Pancreas (tissue), 10 donors: ENCODE results near the gene FTCD. TPM values are rescaled to one million over a fixed set of nuclear protein-coding genes. Genes with fewer than 3 reads are reported as not detected.
"Not testable (repeated sequence)": the region's sequence is repeated elsewhere in the genome, so short reads cannot be mapped to it uniquely, and the experiment has no call there.

Source experiments
- ATAC-seq, 4 donors: fragments of 200-7000 bp; cut with Tn5 transposase; one replicate each; pipeline versions ENCODE4 v1.8.0 to v1.9.1; 2020; ENCODE audit warnings: mild to moderate bottlenecking in 4 of 4, moderate library complexity in 4 of 4
- DNase-seq, 6 donors: peaks; one replicate each; pipeline ENCODE4 v3.0.0-alpha.2; 2020
- FAIRE-seq: peaks from 2 replicates; lab custom pipeline; 2012; peaks lifted over from hg19 to GRCh38; lab: Jason Lieb, UNC
- H3K27ac ChIP-seq, 4 donors: fragments of 200-600 bp; sonication (generic); 1 replicate in 3 of 4; 2 replicates in 1 of 4; pipeline versions ENCODE4 v1.5.0 to v1.8.0; 2020
- H3K27me3 ChIP-seq, 4 donors: fragments of 200-600 bp; one replicate each; pipeline ENCODE4 v1.8.0; 2021
- H3K36me3 ChIP-seq, 3 donors: fragments of 200-600 bp; sonication (generic) in 1 of 3; one replicate each; pipeline versions ENCODE4 v1.5.0 to v1.8.0; 2020 to 2021
- H3K4me1 ChIP-seq, 3 donors: fragments of 200-600 bp; one replicate each; pipeline ENCODE4 v1.8.0; 2021
- H3K4me3 ChIP-seq, 4 donors: fragments of 200-600 bp; sonication (generic) in 2 of 4; one replicate each; pipeline versions ENCODE4 v1.5.0 to v1.8.0; 2020 to 2021
- H3K9me3 ChIP-seq, 4 donors: fragments of 200-600 bp; one replicate each; pipeline ENCODE4 v1.8.0; 2021
- WGBS, 2 donors: extraction: QIAGEN DNeasy Blood & Tissue Kit; methylation state at CpG; one replicate each; pipeline ENCODE4 v1.1.7; 2013; 5-methylcytosine and 5-hydroxymethylcytosine counted together
- intact Hi-C, 3 donors: fragments of 100-400 bp; cut with DNase I; formaldehyde crosslinking; loops; one replicate each; pipeline versions ENCODE4 v1.11.1 to v1.14.2; 2022
- polyA plus RNA-seq, 2 donors: library from polyadenylated mRNA; stranded (reverse); fragments of 200-250 nt; gene quantifications; one replicate each; pipeline ENCODE4 v1.2.3, GENCODE V29; 2013
- total RNA-seq, 6 donors: library from RNA; stranded (reverse); fragmentation: NEBNext Ultra II Directional in 4 of 6; extraction: Animal tissue kit (Norgen Biotek cat#: 25700) in 4 of 6; gene quantifications; one replicate each; pipeline versions ENCODE4 v1.2.1 to v1.2.4, GENCODE V29; 2021 to 2023
- TF ChIP-seq, protein P1 (sequence below), 4 donors: fragments of 200-600 bp; sonication (generic) in 3 of 4; IDR thresholded peaks; one replicate each; pipeline versions ENCODE4 v1.5.0 to v1.8.0; 2021; ENCODE audit warnings: antibody characterized with exemption in 4 of 4
- donor health status: healthy with polysubstance abuse.
- donor health status: DM: no; HTN: no; CAD: no; lungs with moderate emphysema.
- donor health status: DM: no; HTN: no; CAD: no.
- donor health status: control.
- donor health status: control.
- donor health status: Bipolar disorder and iron deficiency.
- donor health status: DM: yes; HTN: yes; CAD: no.
- donor health status: DM: no; HTN: no; CAD: no.
- donor health status: DM: no; HTN: no; CAD: no.
- donor health status: DM: yes; HTN: yes; CAD: no.

FTCD gene
- total and polyA plus RNA-seq, 8 donors = 0.31 to 14.0 (median 0.54) TPM

- no peak overlapping the region for H3K4me3 ChIP-seq
- TF ChIP-seq, protein P1, sequence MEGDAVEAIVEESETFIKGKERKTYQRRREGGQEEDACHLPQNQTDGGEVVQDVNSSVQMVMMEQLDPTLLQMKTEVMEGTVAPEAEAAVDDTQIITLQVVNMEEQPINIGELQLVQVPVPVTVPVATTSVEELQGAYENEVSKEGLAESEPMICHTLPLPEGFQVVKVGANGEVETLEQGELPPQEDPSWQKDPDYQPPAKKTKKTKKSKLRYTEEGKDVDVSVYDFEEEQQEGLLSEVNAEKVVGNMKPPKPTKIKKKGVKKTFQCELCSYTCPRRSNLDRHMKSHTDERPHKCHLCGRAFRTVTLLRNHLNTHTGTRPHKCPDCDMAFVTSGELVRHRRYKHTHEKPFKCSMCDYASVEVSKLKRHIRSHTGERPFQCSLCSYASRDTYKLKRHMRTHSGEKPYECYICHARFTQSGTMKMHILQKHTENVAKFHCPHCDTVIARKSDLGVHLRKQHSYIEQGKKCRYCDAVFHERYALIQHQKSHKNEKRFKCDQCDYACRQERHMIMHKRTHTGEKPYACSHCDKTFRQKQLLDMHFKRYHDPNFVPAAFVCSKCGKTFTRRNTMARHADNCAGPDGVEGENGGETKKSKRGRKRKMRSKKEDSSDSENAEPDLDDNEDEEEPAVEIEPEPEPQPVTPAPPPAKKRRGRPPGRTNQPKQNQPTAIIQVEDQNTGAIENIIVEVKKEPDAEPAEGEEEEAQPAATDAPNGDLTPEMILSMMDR (IDR thresholded peaks at IDR 0.05) = no peak
- intact Hi-C loops = no loop called here
- ATAC-seq (no peak), FAIRE-seq (no peak), DNase-seq (no peak)
- no peaks in the 10 kb centered on the region for H3K36me3 ChIP-seq
- H3K9me3 ChIP-seq = no peaks in the 10 kb centered on the region
- WGBS, 2 donors = 82 to 89% methylated on average over 8 of the region's 8 CpGs
- no peak overlapping the region for H3K27ac ChIP-seq
- H3K4me1 ChIP-seq = no peaks in the 10 kb centered on the region
- H3K27me3 ChIP-seq = no peaks in the 10 kb centered on the region
These were observed 31.9 kb upstream of the FTCD start for GRCh38 chr21:46187261-46187660.

DNA sequence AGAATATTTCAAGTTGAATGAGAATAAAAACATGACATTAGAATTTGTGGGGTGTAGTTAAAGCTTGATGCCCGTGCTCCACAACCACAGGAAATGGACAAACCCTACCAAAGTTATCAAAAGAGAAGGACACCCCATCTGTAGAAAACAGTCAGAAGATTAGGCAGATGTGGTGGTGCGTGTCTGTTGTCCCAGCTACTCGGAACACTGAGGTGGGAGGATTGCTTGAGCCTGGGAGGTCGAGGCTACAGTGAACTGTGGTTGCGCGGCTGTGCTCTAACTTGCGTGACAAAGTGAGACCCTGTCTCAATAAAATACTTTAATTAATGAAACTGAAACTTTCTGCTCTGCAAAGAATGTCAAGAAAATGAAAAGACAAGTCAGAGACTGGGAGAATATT is 30.3 kb upstream of the FTCD start:
- Histone ChIP-seq H3K4me3 (no peak overlapping the region), H3K27me3 (no peaks in the 10 kb centered on the region), H3K4me1 (no peaks in the 10 kb centered on the region), H3K36me3 (no peaks in the 10 kb centered on the region), H3K9me3 (no peaks in the 10 kb centered on the region), H3K27ac (no peak overlapping the region)
- 74 to 89% methylated on average over 7 of the region's 7 CpGs for WGBS, 2 donors
- TF ChIP-seq, protein P1 (IDR thresholded peaks at IDR 0.05) = no peak
- ATAC-seq (no peak), FAIRE-seq (no peak), DNase-seq (no peak)
- intact Hi-C loops = no loop called here

DNA sequence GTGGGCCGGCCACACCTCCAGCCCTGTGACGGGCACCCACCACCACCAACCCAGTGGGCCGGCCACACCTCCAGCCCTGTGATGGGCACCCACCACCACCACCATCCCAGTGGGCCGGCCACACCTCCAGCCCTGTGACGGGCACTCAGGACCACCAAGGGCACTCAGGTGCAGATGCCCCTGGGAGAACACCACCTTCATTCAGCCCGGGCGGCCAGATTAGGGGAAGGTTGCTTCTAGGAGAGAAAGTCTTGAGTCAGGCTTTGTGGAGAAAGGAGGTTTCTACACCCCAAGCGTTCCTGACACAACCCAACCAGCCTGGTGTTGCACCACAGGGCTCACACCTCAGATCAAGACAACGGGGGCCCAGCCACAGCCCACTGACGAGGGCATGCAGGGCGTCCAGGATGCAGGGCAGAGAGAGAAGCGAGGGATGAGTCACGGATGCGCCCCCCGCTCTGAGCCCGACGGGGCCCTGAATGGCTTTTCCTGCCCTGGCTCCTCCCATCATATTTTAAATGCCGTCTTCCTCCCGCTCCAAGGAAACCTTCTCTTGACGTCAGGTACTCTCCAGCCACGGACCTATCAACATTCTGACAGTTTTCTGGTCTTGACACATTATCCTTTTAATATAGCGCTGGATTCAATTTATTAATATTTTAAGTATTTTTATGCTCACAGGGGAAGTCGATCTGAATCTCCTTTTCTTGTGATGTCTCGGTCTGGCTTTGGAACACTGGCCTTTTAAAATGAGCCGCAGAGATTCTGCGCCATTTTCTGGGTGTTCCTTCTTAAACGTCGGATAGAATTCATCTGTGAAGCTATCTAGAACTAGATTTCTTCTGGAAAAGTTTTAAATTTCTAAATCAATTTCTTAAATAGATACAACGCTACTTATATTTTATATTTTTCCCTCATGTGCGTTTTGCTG is 29.5 kb upstream of the FTCD start:
- Histone ChIP-seq H3K27ac (peak overlapping the region in 3 of 4 donors; percentile 22 to 84 (median 51)), H3K9me3 (no peaks in the 10 kb centered on the region), H3K4me3 (peak overlapping the region; percentile 3 to 81 (median 44)), H3K36me3 (no peaks in the 10 kb centered on the region), H3K27me3 (no peaks in the 10 kb centered on the region), H3K4me1 (no peaks in the 10 kb centered on the region)
- ATAC-seq (peak; percentile 77 to 86 (median 81)), FAIRE-seq (no peak), DNase-seq (peak; percentile 77 to 94 (median 85))
- intact Hi-C loops = no loop called here
- 9 to 37% methylated on average over 29 to 30 of the region's 30 CpGs for WGBS, 2 donors
- TF ChIP-seq, protein P1 (IDR thresholded peaks at IDR 0.05) = no peak

GRCh38 chr21:46183910-46184624 is 28.7 kb upstream of the FTCD start, which contains the start of gene SPATC1L:
Gene SPATC1L, minus strand, starts transcription at chr21:46184459. Its CDS starts 1,643 bp downstream, at chr21:46182816.
- Histone ChIP-seq H3K4me1 (no peaks in the 10 kb centered on the region), H3K36me3 (no peaks in the 10 kb centered on the region), H3K27ac (peak within 1 kb of the TSS in 3 of 4 donors; percentile 22 to 84 (median 51)), H3K9me3 (no peaks in the 10 kb centered on the region), H3K27me3 (no peaks in the 10 kb centered on the region), H3K4me3 (peak within 1 kb of the TSS; percentile 3 to 81 (median 50))
- ATAC-seq (peak; percentile 78 to 86 (median 83)), FAIRE-seq (peak; percentile 99), DNase-seq (peak; percentile 42 to 76 (median 65))
- WGBS, 2 donors = 0 to 18% methylated on average over 19 to 21 of the region's 24 CpGs
- TF ChIP-seq, protein P1 (IDR thresholded peaks at IDR 0.05) = no peak
- intact Hi-C loops = no loop called here

GRCh38 chr21:46183337-46183909 is 28.0 kb upstream of the FTCD start:
- H3K9me3 ChIP-seq, H3K36me3 ChIP-seq, H3K27me3 ChIP-seq, H3K27ac ChIP-seq, ATAC-seq, FAIRE-seq, DNase-seq, intact Hi-C loops, H3K4me1 ChIP-seq: not testable (repeated sequence)
- WGBS, 2 donors = 49 to 54% methylated on average over 5 to 7 of the region's 13 CpGs
- peak overlapping the region in 2 of 4 donors; percentile 78 to 81 for H3K4me3 ChIP-seq
